ENCODE data around the gene FBN2. TPM values are rescaled to one million over a fixed set of nuclear protein-coding genes. Genes with fewer than 3 reads are reported as not detected.

Gene FBN2
- total RNA-seq, 1 experiment from 2014 or later: 0.08 TPM

DNA sequence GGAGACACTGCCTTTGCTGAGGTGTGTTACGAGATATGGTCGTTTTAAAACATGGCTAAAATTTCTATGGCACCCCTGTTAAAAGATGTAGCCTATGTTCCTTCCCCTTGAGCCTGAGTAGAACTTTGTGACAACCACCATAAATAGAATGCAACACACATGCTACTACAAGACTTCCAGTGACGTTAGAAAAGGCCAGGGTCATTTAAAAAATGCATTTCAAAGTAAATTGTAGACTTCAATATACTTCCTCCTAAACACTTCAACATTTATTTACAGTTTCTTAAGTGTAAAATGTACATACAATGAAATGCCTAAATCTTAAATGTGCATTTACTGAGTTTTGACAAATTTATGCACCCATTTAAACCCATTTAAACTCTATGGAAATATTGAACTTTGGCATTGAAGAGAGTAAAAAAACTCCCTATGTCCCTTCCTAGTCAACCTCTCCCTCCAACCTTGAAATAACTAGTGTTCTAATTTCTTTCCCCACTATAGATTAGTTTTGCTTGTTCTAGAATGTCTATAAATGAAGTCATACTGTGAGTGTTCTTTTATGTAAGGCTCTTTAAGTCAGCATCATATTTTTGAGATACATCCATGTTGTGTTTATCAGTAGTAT is 294.0 kb downstream of the FBN2 start:
- in situ Hi-C loops (cut with HindIII; ENCODE audit: low pct_unique_long_range_greater_than_20kb, low sequenced_read_pairs) (no loop called here), intact Hi-C loops (cut with micrococcal nuclease; ENCODE audit: unreplicated experiment) (no loop called here)
- Histone ChIP-seq H3K4me3 (ENCODE audit: low read depth in 2 of 2, low read length in 2 of 2) (no peak overlapping the region), H3K36me3 (ENCODE audit: control insufficient read depth, insufficient read depth, low read length) (no peaks in the 10 kb centered on the region), H3K27ac (ENCODE audit: low read length) (no peak overlapping the region), H3K9me3 (ENCODE audit: control insufficient read depth, insufficient read depth, low read depth, low read length) (no peaks in the 10 kb centered on the region), H3K27me3 (ENCODE audit: control insufficient read depth, insufficient read depth, low read length) (no peaks in the 10 kb centered on the region), H3K4me1 (ENCODE audit: control insufficient read depth, insufficient read depth, low read length) (no peaks in the 10 kb centered on the region)
- ChIA-PET POLR2A (no interaction called here), CTCF (no interaction called here)
- TF ChIP-seq SIN3A (IDR thresholded peaks at IDR 0.05; ENCODE audit: borderline replicate concordance, insufficient read depth, low read depth, low read length) (no peak), POLR2AphosphoS5 (IDR thresholded peaks at IDR 0.05; ENCODE audit: low read depth, low read length) (no peak), TCF7L2 (IDR thresholded peaks at IDR 0.05; ENCODE audit: low read depth, low read length) (no peak)
- TF ChIP-seq, protein P1, sequence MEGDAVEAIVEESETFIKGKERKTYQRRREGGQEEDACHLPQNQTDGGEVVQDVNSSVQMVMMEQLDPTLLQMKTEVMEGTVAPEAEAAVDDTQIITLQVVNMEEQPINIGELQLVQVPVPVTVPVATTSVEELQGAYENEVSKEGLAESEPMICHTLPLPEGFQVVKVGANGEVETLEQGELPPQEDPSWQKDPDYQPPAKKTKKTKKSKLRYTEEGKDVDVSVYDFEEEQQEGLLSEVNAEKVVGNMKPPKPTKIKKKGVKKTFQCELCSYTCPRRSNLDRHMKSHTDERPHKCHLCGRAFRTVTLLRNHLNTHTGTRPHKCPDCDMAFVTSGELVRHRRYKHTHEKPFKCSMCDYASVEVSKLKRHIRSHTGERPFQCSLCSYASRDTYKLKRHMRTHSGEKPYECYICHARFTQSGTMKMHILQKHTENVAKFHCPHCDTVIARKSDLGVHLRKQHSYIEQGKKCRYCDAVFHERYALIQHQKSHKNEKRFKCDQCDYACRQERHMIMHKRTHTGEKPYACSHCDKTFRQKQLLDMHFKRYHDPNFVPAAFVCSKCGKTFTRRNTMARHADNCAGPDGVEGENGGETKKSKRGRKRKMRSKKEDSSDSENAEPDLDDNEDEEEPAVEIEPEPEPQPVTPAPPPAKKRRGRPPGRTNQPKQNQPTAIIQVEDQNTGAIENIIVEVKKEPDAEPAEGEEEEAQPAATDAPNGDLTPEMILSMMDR (IDR thresholded peaks at IDR 0.05): no peak
- TF ChIP-seq, protein P2, sequence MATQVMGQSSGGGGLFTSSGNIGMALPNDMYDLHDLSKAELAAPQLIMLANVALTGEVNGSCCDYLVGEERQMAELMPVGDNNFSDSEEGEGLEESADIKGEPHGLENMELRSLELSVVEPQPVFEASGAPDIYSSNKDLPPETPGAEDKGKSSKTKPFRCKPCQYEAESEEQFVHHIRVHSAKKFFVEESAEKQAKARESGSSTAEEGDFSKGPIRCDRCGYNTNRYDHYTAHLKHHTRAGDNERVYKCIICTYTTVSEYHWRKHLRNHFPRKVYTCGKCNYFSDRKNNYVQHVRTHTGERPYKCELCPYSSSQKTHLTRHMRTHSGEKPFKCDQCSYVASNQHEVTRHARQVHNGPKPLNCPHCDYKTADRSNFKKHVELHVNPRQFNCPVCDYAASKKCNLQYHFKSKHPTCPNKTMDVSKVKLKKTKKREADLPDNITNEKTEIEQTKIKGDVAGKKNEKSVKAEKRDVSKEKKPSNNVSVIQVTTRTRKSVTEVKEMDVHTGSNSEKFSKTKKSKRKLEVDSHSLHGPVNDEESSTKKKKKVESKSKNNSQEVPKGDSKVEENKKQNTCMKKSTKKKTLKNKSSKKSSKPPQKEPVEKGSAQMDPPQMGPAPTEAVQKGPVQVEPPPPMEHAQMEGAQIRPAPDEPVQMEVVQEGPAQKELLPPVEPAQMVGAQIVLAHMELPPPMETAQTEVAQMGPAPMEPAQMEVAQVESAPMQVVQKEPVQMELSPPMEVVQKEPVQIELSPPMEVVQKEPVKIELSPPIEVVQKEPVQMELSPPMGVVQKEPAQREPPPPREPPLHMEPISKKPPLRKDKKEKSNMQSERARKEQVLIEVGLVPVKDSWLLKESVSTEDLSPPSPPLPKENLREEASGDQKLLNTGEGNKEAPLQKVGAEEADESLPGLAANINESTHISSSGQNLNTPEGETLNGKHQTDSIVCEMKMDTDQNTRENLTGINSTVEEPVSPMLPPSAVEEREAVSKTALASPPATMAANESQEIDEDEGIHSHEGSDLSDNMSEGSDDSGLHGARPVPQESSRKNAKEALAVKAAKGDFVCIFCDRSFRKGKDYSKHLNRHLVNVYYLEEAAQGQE (IDR thresholded peaks at IDR 0.05; ENCODE audit: insufficient read depth in 1 of 2, low read depth in 2 of 2, low read length in 1 of 2): no peak
- ATAC-seq (no peak), DNase-seq (ENCODE audit: low read depth, low spot score) (no peak)
- no TSS peak for BruUV-seq (replicated peaks)

DNA sequence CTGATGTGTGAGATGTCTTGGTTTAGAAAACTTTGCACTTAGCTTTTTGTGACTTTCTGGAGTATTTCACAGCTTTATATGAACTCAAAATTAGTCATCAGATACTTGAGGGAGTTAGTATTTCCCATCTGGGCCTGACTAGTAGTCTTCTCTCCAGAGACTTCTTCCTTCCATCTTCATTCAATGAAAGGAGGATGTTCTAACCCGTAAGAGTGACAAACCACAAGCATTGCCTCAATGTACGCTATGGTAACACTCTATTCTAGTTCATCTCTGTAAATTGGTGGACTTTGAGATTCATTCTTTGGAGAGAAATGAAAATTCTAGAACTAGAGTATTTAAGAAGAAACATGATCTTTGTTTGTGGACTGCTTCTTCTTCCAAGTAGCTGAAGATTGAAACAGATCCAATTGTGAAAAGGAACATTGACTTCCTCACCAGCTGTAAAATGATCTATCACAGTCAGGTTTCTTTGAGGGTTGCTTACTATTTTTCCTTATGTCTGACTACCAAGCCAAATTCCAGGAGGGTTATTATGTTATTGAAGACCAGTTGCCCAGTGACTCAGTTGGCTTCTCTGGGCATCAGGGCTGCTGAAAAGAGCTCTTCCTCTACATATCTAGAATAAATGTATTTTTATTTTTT is 296.9 kb downstream of the FBN2 start:
- TF ChIP-seq SIN3A (IDR thresholded peaks at IDR 0.05; ENCODE audit: borderline replicate concordance, insufficient read depth, low read depth, low read length): no peak
- TF ChIP-seq, protein P1 (IDR thresholded peaks at IDR 0.05): no peak
- no peak for TF ChIP-seq POLR2AphosphoS5 (IDR thresholded peaks at IDR 0.05; ENCODE audit: low read depth, low read length)
- intact Hi-C loops (cut with micrococcal nuclease; ENCODE audit: unreplicated experiment) (no loop called here), in situ Hi-C loops (cut with HindIII; ENCODE audit: low pct_unique_long_range_greater_than_20kb, low sequenced_read_pairs) (no loop called here)
- Histone ChIP-seq H3K27ac (ENCODE audit: low read length) (no peak overlapping the region), H3K36me3 (ENCODE audit: control insufficient read depth, insufficient read depth, low read length) (no peaks in the 10 kb centered on the region), H3K27me3 (ENCODE audit: control insufficient read depth, insufficient read depth, low read length) (no peaks in the 10 kb centered on the region), H3K9me3 (ENCODE audit: control insufficient read depth, insufficient read depth, low read depth, low read length) (no peaks in the 10 kb centered on the region), H3K4me1 (ENCODE audit: control insufficient read depth, insufficient read depth, low read length) (no peaks in the 10 kb centered on the region), H3K4me3 (ENCODE audit: low read depth in 2 of 2, low read length in 2 of 2) (no peak overlapping the region)
- no TSS peak for BruUV-seq (replicated peaks)
- POLR2A ChIA-PET: no interaction called here
- no peak for ATAC-seq
- CTCF ChIA-PET: no interaction called here
- DNase-seq (ENCODE audit: low read depth, low spot score): no peak
